ENCODE results near the gene ALB. TPM values are rescaled to one million over a fixed set of nuclear protein-coding genes. Genes with fewer than 3 reads are reported as not detected.

The ALB gene
- total RNA-seq, 2 experiments from 2014 or later, result 0.47 to 0.63 TPM

- POLR2A ChIA-PET, result no interaction called here
- Histone ChIP-seq H3K27ac (ENCODE audit: low read depth in 1 of 2, low read length in 2 of 2) (no peak overlapping the region), H3K4me3 (ENCODE audit: low read length) (no peak overlapping the region), H3K27me3 (ENCODE audit: control insufficient read depth in 1 of 2, insufficient read depth in 2 of 2, low read length in 2 of 2) (no peaks in the 10 kb centered on the region), H3K9me3 (ENCODE audit: control insufficient read depth in 1 of 2, insufficient read depth in 1 of 2, low read length in 2 of 2) (no peaks in the 10 kb centered on the region), H3K36me3 (ENCODE audit: insufficient read depth, low read length) (no peaks in the 10 kb centered on the region), H3K4me1 (ENCODE audit: insufficient read depth, low read length) (no peaks in the 10 kb centered on the region)
- Mint-ChIP-seq H3K9me3 (no peaks in the 10 kb centered on the region), H3K27ac (no peak overlapping the region), H3K4me1 (ENCODE audit: low read depth) (no peaks in the 10 kb centered on the region), H3K4me3 (no peak overlapping the region), H3K36me3 (ENCODE audit: low read depth) (no peaks in the 10 kb centered on the region), H3K27me3 (peaks cover 18% of the 10 kb centered on the region)
- ATAC-seq (ENCODE audit: poor library complexity) (no peak), DNase-seq (no peak)
- CTCF ChIA-PET, result no interaction called here
- intact Hi-C loops (cut with DNase I, micrococcal nuclease), result no loop called here
- TF ChIP-seq CTCF (IDR thresholded peaks at IDR 0.05), result no peak
These were observed 11.2 kb upstream of the ALB start for GRCh38 chr4:73392936-73393335.

- Mint-ChIP-seq H3K27me3 (peaks cover 20% of the 10 kb centered on the region), H3K27ac (no peak overlapping the region), H3K4me3 (no peak overlapping the region), H3K9me3 (no peaks in the 10 kb centered on the region), H3K36me3 (ENCODE audit: low read depth) (no peaks in the 10 kb centered on the region), H3K4me1 (ENCODE audit: low read depth) (no peaks in the 10 kb centered on the region)
- TF ChIP-seq CTCF (IDR thresholded peaks at IDR 0.05), result no peak
- DNase-seq (no peak), ATAC-seq (ENCODE audit: poor library complexity) (no peak)
- CTCF ChIA-PET, result no interaction called here
- no peaks in the 10 kb centered on the region for H3K9me3 ChIP-seq (ENCODE audit: control insufficient read depth in 1 of 2, insufficient read depth in 1 of 2, low read length in 2 of 2)
- no peak overlapping the region for H3K27ac ChIP-seq (ENCODE audit: low read depth in 1 of 2, low read length in 2 of 2)
- H3K36me3 ChIP-seq (ENCODE audit: insufficient read depth, low read length), result no peaks in the 10 kb centered on the region
- H3K4me3 ChIP-seq (ENCODE audit: low read length), result no peak overlapping the region
- intact Hi-C loops (cut with DNase I, micrococcal nuclease), result no loop called here
- H3K4me1 ChIP-seq (ENCODE audit: insufficient read depth, low read length), result no peaks in the 10 kb centered on the region
- POLR2A ChIA-PET, result no interaction called here
- H3K27me3 ChIP-seq (ENCODE audit: control insufficient read depth in 1 of 2, insufficient read depth in 2 of 2, low read length in 2 of 2), result no peaks in the 10 kb centered on the region
These were observed 7.8 kb upstream of the ALB start for GRCh38 chr4:73396304-73396703.

- Mint-ChIP-seq H3K9me3 (no peaks in the 10 kb centered on the region), H3K27ac (no peak overlapping the region), H3K27me3 (peaks cover 13% of the 10 kb centered on the region), H3K4me1 (ENCODE audit: low read depth) (no peaks in the 10 kb centered on the region), H3K4me3 (no peak overlapping the region), H3K36me3 (ENCODE audit: low read depth) (no peaks in the 10 kb centered on the region)
- ATAC-seq (ENCODE audit: poor library complexity) (no peak), DNase-seq (no peak)
- H3K9me3 ChIP-seq (ENCODE audit: control insufficient read depth in 1 of 2, insufficient read depth in 1 of 2, low read length in 2 of 2), result no peaks in the 10 kb centered on the region
- ChIA-PET CTCF (no interaction called here), POLR2A (no interaction called here)
- no peak overlapping the region for H3K27ac ChIP-seq (ENCODE audit: low read depth in 1 of 2, low read length in 2 of 2)
- no peaks in the 10 kb centered on the region for H3K27me3 ChIP-seq (ENCODE audit: control insufficient read depth in 1 of 2, insufficient read depth in 2 of 2, low read length in 2 of 2)
- no peaks in the 10 kb centered on the region for H3K4me1 ChIP-seq (ENCODE audit: insufficient read depth, low read length)
- no peaks in the 10 kb centered on the region for H3K36me3 ChIP-seq (ENCODE audit: insufficient read depth, low read length)
- intact Hi-C loops (cut with DNase I, micrococcal nuclease), result no loop called here
- H3K4me3 ChIP-seq (ENCODE audit: low read length), result no peak overlapping the region
- no peak for TF ChIP-seq CTCF (IDR thresholded peaks at IDR 0.05)
These were observed 6.8 kb upstream of the ALB start for GRCh38 chr4:73396993-73397972.
